Inferior parietal cortex (tissue), 1 donor: ENCODE results near the gene PODN.

Experiments used
- DNase-seq: peaks from one replicate; pipeline ENCODE4 v3.0.0-alpha.2; 2016; ENCODE audit errors: extremely low spot score

Gene PODN

DNA sequence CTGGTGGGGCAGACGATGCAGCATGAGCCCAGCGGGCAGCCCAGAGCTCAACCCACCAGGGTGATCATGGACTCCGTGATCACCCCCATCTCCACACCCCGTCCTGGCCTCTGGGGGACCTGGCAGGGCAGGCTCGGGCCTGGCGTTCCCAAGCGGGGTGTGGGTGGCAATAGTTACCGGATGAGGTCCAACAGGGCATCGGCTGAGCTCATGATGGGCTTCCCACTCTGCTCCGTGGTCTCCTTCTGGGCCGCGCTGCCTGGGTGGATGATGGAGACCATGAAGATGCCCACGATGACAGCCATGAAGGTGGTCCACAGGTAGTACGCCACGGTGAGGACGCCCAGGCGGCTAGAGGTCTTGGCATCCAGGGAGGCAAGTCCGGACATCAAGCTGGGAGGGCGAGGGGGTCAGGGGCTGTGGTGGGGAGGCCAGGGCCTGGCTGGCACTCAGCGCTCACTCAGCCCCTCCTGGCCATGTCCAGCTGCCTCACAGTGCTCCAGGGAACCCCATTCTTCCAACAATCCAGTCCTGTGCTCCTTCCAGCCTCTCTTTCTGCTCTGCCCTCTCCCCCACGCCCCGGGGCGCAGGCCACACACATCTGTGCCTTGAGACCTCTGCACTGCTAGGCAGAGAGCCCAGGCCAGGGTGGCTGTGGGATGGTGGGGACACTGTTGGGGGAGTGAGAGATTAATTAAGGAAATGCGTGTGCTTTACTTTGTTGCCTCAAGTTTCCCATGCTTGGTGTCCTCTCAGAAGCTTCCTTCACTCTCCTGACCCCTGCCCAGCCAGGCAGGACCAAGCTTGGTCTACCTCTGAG, 52.8 kb downstream of the PODN start:
- no peak for DNase-seq

DNA sequence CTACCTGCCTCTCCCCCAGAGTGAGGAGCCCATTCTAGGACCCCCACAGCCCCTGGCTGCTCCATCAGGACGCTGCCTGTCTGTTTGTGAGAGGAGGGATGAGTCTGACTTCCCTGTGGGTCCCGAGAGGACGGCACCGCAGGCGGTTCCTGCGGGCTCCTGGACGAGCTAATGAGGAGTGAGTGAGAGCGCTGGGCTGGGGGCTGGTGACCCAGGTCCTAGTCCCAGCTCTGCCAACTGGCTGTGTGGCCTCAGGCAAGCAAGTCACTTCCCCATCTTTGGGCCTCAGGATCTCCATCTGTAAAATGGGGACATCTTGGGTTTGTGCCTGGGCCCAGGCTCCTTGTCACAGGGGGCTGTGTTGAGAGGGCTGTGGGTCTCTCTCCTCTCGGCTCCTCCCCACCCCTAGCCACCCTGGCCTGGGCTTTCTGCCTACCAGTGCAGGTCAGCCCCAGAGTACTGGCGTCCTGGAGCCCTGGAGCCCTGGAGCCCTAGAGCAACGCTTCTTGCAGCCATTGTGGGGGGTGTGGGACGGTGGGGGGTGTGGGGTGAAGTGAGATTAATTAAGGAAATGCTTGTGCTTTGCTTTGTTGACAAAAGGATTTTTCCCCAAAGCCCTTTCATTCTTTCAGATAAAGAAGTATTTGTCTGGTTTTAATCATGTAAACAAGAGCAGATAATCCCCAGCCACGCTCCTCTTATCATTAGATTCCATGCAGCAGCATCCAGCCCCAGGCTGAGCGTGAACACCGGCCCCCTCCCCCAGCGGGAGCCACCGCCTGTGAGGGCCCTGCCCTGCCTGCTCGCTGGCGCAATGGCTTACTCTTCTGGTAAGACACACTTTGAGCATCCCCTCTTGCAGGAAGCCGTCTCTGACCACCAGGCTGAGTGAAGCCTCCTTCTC, 53.6 kb downstream of the PODN start:
- no peak for DNase-seq

DNA sequence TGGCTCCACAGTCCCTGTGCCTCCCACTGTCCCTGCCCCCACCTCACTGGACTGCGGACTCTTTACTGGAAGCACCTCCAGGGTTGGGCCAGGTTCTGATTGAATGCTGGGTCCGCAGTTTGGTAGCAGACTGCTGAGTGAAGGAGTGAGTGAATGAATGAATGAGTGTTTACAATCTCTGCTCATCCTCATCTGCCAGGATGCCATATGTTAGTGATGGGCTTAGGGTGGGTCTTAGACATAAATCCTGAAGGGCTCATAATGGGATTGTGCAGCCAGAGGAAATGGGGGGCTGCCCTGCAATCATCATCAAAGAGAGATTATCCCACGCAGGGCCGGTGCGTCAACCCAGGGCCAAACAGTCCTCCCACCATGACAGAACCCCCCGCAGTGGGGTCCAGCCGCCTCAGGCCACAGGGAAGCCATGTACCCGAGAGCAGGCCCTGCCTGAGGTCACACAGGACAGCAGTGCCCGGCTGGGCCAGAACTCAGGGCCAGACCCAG, 54.3 kb downstream of the PODN start:
- DNase-seq: no peak

DNA sequence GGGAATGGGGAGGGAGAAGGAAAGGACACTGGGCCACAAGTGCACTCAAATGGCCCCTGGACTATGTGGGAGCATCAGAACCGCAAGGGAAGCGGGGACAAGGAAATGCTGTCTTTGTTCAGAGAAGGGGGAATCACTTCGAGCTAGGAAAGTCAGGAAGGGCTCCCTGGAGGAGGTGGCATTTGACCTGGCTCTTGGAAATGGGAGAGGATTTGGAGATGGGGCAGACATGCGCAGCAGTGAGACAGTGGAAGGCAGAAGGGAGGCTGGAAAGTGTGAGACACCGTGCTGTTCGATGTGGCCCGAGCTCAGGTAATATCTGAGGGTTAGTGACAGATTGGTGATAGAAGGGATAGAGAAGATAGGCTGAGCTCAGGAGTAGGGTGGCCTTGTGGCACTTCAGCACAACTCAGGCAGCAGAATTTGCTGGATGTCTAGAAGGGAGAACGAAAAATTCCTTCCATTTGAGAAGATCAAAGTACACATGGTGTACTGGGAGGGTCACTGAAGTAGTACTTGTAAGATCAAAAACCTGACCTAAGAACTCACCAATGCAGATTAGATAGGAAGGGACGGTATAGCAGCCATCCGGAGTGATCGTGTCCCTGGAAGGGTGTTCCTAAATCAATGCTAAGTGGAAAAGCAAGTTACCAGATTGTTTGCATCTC, 55.1 kb downstream of the PODN start:
- no peak for DNase-seq

DNA sequence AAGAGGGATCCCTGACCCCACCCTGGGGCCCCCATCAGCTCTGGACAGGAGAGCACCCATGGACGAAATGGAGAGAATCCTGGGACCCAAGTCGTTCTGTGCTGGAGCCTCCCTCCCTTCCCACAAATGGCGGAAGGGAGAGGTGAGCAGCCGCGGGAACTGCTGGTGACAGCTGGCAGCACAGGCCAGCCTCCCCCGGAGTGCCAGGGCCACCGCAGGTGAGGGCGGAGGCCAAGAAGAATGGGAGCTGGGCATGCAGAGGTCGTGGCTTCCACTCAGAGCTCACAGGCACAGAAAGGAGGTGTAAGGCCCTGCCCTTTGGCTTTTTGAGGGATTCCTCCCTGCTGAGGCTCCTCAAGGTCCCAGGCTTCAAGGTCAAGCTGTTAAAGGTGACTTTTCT, 55.8 kb downstream of the PODN start:
- DNase-seq: no peak

DNA sequence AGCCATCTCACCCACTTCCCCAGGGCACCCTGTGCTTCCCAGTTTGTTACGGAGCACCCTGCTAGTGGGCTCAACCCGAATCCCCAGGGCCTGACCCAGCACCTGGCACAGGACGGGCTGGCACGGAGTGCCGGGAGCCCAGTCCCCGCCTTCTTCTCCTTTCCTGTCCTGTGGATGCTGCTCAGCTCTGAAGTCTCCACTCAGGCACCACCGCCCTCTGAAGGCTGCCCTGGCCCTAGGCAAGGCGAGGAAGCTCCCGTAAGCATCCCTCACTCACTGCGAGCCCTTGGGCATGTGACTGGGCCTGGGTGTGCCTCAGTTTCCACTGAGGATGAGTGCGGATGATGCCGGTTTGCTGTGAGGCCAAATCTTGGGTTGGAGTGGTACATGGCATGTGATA, 58.6 kb downstream of the PODN start:
- DNase-seq: no peak

DNA sequence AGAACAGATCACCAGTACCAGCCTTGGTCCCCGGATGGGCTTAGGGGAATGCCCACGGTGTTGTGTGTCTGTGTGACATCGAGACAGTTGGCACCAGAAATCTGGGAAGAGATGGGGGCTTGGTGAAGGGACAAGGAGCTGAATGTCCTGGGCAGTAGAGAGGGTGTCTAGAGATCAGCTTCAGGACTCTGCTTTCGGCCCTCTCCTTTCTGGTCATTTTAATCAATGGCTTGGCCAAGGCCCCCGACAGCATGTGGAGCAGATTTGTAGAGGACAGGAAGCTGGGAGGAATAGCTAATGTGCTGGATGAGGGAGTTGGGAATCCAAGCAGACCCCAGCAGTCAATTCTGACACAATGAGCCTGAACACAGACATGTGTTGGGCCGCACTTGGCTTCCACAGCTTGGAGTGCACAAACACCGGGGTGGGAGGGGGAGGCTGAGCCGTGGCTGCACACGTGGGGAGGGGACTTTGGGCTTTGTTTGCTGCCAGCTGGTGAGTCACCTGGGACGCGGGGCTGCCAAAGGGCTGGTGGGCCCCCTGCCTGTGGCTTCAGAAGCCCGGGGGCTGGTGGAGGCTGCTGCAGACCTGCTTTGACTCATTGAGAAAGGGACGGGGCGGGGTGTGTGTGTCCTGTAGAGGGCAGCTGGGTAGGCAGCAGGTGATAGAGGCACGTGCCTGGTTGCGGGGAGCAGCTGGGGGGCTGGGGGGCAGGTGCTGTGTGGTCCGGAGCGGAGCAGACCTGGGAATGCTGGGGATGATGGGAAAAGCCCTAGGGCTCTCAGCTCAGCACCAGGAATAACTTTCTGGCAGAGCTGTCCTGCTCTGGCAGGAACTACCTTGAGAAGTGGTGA, 59.5 kb downstream of the PODN start:
- no peak for DNase-seq

DNA sequence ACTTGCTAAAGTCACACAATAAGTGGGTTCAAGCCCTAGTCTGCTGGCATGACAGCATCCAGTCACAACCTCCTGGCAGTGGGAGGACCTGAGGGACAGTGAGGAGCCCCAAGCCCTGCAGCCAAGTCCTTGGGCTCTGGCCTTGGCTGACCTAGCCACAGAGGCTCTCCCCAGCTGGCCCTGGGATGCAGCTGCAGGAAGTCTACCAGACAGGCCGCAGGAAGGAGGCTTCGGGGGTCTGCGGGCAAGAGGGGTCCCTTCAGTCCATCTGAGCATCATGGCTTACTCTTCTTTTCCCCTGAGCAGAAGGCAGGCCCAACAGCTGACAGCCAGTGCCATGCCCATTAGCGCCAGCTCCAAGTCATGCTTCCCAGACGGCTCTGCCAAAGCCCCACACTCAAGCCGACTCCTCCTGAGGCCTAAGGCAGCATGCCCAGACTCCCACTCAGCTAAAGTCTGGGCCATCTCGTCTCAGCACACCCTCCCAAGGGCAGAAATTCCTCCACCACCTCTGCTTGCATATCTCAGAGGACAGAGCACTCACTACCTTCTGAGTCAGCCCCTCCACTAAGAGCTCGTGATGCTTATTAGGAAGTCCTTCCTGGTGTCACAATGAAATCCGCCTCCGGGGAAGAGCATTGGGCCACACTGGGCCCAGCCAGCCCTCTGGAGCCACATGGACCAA, 60.3 kb downstream of the PODN start:
- no peak for DNase-seq

DNA sequence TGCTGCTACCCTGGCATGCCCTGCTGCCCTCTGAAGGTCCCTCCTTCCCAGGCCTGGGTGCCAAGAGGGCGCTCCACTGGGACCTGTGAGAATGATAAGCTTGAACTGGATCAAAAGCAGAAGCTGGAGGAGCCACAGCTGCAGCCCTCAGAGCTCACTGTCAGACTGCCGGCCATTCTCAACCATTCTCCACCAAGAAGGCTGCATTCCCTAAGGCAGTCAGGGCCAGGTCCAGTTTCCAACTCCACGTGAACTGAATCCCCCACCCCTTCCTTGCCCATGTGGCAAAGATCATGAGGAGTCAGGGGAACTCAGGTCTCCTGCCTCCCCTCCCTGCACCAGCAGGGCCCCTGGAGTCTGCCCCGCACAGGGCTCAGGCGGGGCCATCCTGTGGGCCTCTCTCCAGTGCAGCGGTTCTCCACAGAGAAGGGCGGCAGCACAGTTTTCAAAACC, 61.0 kb downstream of the PODN start:
- DNase-seq: no peak

DNA sequence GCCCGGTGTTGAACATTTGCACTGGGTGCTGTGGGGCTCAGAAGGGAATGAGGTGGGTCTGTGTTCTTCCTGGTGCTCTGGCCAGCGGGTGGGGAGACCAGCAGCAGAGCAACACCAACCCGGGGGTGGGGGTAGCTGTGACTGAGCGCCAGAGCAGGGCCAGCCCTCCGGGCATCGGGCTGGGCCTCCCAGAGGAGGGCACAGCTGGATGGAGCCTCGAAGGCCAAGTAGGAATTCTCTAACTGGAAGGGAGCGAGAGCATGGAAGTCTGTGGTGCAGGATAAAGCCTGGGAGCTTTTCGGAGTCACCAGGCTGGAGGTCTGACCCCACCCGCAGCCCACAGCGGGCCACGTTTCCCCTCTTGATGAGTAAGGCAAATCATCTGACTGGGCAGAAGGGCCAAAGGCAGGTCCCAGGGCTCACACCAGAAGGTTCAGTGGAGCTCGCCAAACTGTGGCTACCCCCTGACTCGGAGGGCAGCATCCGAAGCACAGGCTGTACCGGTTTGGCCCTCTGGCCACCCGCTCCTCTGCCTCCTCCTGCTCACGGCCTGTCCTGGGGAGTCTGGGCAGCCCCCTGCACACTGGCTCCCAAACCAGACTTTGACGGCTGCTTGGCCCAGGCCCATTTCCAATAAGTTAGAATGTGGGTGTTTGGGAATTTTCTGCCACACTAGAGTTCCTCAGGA, 61.6 kb downstream of the PODN start:
- no peak for DNase-seq

DNA sequence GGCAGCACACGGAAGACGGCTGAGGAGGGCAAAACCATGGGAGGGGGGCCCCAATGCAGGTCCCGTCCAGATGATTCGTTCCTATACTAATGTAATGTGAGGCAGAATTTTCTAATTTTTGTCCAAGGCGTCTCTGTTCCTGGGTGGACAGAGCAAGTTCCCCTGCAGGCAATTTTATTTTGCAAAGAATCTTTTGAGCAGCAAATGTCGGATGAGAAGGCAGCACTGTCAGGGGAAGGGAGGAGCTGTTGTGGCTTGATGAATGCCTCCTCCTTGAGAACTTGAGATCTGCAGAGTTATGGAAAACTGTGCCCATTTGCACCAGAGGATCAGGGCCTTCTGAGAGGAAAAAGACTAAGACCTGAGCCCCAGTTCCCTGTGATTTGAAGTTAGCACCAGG, 63.1 kb downstream of the PODN start:
- DNase-seq: no peak

DNA sequence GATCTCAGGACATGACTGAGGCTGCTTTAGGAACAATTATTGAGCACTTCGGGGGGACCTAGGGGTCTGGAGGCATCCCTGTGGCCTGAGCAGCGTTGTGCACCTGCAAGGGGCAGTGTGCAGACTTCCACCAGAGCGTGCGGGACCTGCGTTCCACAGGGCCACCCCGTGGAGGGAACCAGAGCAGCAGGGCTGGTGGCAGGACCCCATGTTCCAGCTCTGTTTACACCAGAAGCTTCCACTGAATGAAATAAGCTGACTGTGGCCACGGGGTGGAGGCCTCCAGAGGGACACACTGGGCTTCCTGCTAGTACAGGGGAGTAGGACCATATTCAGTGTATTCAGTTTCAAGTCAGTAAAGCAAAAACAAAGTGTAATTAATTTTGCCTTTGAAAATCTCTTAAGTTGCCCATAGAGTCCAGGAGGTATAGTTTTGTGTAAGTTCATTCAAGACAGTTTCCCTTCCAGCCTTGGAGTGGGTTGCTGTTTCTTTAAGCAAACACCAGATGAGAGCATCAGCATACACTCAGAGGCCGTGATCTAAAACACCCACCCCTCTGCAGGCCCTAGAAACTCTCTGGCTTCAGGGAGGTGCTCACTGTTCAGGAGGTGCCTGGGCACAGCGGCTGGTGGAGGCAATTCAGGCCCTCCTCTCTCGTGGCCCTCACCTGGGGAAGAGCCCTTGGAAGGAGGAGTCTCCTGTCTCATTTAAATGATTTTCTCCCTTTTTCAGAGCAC, 63.8 kb downstream of the PODN start:
- no peak for DNase-seq

DNA sequence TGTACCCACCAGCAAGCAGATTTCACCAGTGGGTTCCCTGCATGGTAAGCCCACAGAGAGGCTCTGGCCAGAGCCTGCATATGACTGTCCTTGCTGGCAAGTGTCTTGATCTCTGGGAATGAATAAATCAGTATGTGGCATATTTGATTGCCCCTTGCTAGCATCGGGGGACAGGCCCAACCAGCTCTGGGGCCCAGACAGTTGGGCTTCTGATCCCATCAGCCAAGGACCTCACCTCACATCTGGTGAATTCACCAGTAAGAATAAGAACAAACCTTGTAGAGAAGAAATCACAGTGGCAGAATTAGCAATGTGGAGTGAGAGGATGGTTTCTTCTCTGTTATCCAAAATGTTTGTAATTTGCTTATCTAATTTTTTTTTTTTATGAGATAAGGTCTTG, 64.5 kb downstream of the PODN start:
- DNase-seq: no peak

DNA sequence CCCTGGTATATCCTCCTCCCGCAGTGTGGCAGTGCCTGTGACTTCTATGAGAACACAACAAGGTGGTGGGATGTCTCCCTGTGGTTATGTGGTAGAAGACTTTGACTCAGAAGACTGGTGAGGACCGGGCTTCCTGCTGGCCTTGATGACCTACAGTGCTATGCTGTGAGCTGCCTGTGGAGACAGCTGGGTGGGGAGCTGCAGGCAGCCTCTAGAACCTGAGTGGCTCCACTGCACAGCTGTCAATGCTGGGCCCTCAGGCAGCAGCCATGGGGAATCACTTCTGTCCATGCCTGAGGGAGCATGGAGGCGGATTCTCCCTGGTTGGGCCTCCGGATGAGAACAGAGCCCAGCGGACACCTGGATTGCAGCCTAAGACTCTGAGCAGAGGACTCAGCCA, 65.5 kb downstream of the PODN start:
- no peak for DNase-seq

DNA sequence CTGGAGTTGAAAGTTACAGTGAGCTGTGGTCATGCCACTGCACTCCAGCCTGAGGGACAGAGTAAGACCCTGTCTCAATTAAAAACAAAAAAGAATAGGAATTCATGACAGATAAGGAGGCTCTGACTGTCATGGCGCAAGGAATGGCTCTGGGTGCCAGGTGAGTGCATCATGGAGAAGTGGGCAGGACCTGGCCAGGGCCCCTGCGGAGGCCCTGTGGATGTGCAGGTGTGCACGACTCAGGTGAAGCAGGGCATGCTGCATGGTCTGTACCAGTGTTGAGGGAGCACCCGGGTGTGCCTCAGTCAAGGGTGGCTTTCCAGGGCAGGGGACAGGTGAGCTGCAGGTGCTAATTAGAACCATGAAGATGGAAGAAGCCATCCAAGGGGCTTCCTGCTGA, 66.4 kb downstream of the PODN start:
- no peak for DNase-seq

DNA sequence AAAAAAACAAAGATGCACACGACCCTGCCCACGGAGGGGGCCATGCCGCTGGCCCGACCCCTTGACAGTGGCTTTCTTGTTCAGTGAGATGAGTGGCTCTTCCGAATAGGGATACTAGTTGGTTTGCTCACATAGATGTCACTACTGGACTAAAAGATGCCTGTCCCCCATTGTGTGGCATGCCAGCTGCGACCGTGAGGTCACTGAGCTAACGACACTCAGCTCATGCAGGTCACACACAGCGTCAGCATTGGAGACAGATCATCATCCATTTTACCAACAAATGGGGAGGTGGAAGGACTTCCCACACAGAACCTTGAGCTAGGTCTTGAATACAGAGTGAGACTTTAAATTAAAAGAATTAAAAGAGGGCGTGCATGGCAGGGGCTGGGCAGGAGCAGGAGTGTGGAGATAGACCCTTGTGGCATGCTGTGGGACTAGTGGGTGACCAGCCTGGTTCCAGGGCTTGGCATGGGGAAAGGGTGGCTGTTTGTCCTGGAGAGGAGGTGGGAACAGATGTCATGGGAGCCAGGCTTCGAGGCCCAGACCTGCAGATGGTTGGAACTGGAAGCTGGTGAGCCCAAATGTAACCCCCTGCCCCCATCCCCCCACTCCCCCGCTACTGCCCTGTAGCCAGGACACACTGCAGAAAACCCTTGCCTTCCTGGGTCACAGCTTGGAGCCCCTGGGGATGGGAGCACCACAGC, 68.0 kb downstream of the PODN start:
- DNase-seq: no peak

DNA sequence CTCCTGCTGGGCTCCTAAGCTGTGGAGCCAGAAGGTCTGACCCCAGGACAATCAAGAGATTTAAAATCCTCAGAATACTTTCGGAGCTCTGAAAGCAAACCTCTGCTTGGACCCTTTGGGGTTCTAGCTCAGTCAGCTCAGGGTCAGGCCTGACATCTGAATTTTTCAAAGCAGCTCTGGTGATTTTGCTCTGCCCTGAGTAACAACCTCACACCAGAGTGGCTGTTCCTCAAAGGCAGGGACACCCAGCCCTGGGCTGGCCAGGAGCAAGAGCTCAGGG, 68.5 kb downstream of the PODN start:
- DNase-seq: no peak

DNA sequence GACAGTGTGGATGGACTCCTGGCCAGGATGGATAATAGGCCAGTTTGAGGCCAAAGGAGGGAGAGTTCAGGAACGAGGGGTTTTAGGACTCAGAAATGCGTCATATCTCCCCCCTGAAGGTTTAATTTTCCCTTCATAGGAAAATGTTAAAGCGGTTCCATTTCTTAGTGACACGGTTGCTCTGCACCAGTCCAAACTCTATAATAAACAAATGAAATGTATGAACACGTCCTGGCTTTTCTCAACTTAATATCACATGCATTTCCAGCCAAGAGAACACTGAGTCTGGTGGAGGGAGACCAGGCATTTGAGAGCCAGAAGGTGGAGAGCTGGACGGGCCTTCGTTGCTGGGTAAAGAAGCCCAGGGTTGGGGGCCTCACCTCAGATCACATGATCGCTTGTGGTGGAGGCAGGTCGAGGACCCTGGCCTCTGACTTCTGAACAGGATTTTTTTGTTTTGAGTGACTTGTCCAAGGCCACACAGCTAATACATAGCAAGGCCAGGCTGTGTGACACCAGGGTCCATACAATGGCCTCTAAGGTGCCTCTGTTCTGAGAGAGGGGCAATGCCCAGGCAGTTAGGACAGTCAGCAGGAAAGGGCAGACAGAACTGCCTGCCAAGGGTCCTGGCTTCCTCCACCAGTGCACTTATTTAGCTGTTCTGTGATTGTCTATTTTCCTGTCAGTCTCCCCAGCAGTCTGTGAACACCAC, 69.0 kb downstream of the PODN start:
- DNase-seq: no peak
